A549 treated with GW870086 at 1 μM for 4 hours (cell line): Measurements from ENCODE around the gene GAREM2. TPM values are rescaled to one million over a fixed set of nuclear protein-coding genes. Genes with fewer than 3 reads are reported as not detected.

ENCODE experiments used
- total RNA-seq: library from RNA; stranded (reverse); fragments of 200-300 nt; extraction: Qiagen RNA extraction; gene quantifications from 5 replicates; pipeline ENCODE4 v1.2.3, GENCODE V29; 2022; ENCODE audit warnings: low read depth

GAREM2 gene
- 6.1 to 8.5 TPM (median 7.1 TPM) in 5 replicates for total RNA-seq

GRCh38 chr2:26172871-26173775, at the start of gene GAREM2:
TSS of gene GAREM2 (plus strand) at chr2:26173088. CDS start at chr2:26173221, 133 bp downstream.

Other genes with a start within 250 kb of the GAREM2 start
- gene KIF3C, start 190.6 kb upstream of the GAREM2 start, total RNA-seq = 49.3 to 58.4 TPM (median 54.6 TPM) in 5 replicates
- 248 to 318 TPM (median 268 TPM) in 5 replicates for gene RAB10, start 139.0 kb upstream of the GAREM2 start, total RNA-seq
- gene HADHA, start 71.5 kb downstream of the GAREM2 start, total RNA-seq = 117 to 133 TPM (median 121 TPM) in 5 replicates
- gene HADHB, start 71.9 kb downstream of the GAREM2 start, total RNA-seq = 84.7 to 106 TPM (median 100 TPM) in 5 replicates
- 14.6 to 20.5 TPM (median 19.0 TPM) in 5 replicates for gene SELENOI, start 173.1 kb downstream of the GAREM2 start, total RNA-seq
- 0.03 to 0.26 TPM (median 0.10 TPM) in 5 replicates for gene ADGRF3, start 173.7 kb downstream of the GAREM2 start, total RNA-seq
- 0.19 to 0.45 TPM (median 0.30 TPM) in 5 replicates for gene DRC1, start 228.8 kb downstream of the GAREM2 start, total RNA-seq